GM12878 (cell line): ENCODE data around the gene EIF5B. TPM values are rescaled to one million over a fixed set of nuclear protein-coding genes. Genes with fewer than 3 reads are reported as not detected.
A peak's percentile ranks its signal among the peaks of the same experiment; 100 is the strongest.

Experiments used
- CUX1 ChIP-seq: IDR thresholded peaks from 2 replicates; pipeline ENCODE4 v1.6.1; 2012; ENCODE audit warnings: improper control_type of control experiment, low read depth, low read length; ENCODE audit not compliant: insufficient replicate concordance
- E2F8 ChIP-seq: fragments of 450-650 bp; IDR thresholded peaks from 2 replicates; pipeline ENCODE4 v1.6.1; 2018; ENCODE audit warnings: mild to moderate bottlenecking, low read depth, moderate library complexity; ENCODE audit not compliant: partially characterized antibody
- NR2C1 ChIP-seq: fragments of 450-650 bp; IDR thresholded peaks from 2 replicates; pipeline ENCODE4 v1.6.1; 2017; ENCODE audit warnings: antibody characterized with exemption, mild to moderate bottlenecking, moderate library complexity
- POU2F2 ChIP-seq: IDR thresholded peaks from 3 replicates; pipeline ENCODE4 v1.6.1; 2011; ENCODE audit warnings: low read depth, mild to moderate bottlenecking, low read length, borderline replicate concordance
- RAD51 ChIP-seq: fragments of 450-650 bp; IDR thresholded peaks from 2 replicates; pipeline ENCODE4 v1.6.1; 2016; ENCODE audit warnings: moderate library complexity, mild to moderate bottlenecking, inconsistent platforms
- SIX5 ChIP-seq: IDR thresholded peaks from 2 replicates; pipeline ENCODE4 v1.6.1; 2011; ENCODE audit warnings: mild to moderate bottlenecking, low read depth, low read length, moderate library complexity; ENCODE audit not compliant: severe bottlenecking
- STAT3 ChIP-seq: IDR thresholded peaks from 2 replicates; pipeline ENCODE4 v1.6.1; 2011; ENCODE audit warnings: low read depth, low read length, improper control_type of control experiment
- SUZ12 ChIP-seq: fragments of 200-600 bp; sonication (generic); IDR thresholded peaks from one replicate; pipeline ENCODE4 v1.6.1; 2018; ENCODE audit warnings: antibody characterized with exemption, mild to moderate bottlenecking; ENCODE audit not compliant: unreplicated experiment
- ZNF384 ChIP-seq: IDR thresholded peaks from 2 replicates; pipeline ENCODE4 v1.6.1; 2012; ENCODE audit warnings: low read depth, mild to moderate bottlenecking, low read length, improper control_type of control experiment, borderline replicate concordance
- polyA plus RNA-seq, 11 experiments: library from polyadenylated mRNA; depleted of rRNA in 4 of 11; unstranded in 6 of 11; stranded (reverse) in 5 of 11; fragments of >200 nt; fragmentation: Nextera tagmentation in 4 of 11; fragmentation: Illumina TruSeq in 1 of 11; extraction: Ambion mirVana in 4 of 11; extraction: Trizol in 1 of 11; gene quantifications; 1 replicate in 1 of 11; 2 replicates in 10 of 11; pipeline versions ENCODE4 v1.2.1 to v1.2.3, GENCODE V29; 2011 to 2016; ENCODE audit warnings: inconsistent platforms in 2 of 11, missing spikeins in 2 of 11, low read depth in 1 of 11
- total RNA-seq, 4 experiments: library from RNA; depleted of rRNA in 3 of 4; stranded (reverse); fragments of >200 nt in 3 of 4; fragmentation: Illumina TruSeq in 1 of 4; extraction: Trizol in 1 of 4; gene quantifications; 2 replicates each; pipeline versions ENCODE4 v1.2.1 to v1.2.3, GENCODE V29; 2013 to 2021
- TF ChIP-seq, protein P1 (sequence below): IDR thresholded peaks from 2 replicates; pipeline ENCODE4 v1.6.1; 2012; ENCODE audit warnings: mild to moderate bottlenecking, low read depth, low read length
- TF ChIP-seq, protein P2 (sequence below): fragments of 450-650 bp; conservative IDR thresholded peaks from 2 replicates; pipeline ENCODE4 v1.6.1; 2017; ENCODE audit warnings: mild to moderate bottlenecking, moderate library complexity
- TF ChIP-seq, protein P3 (sequence below): fragments of 450-650 bp; IDR thresholded peaks from 2 replicates; pipeline ENCODE4 v1.6.1; 2017; ENCODE audit warnings: borderline replicate concordance

Gene EIF5B
- total and polyA plus RNA-seq, 10 of the 15 experiments (the other 5 are each of a cell fraction or from before 2014, with no cell fraction given) = 21.7 to 119 (median 40.8) TPM

DNA sequence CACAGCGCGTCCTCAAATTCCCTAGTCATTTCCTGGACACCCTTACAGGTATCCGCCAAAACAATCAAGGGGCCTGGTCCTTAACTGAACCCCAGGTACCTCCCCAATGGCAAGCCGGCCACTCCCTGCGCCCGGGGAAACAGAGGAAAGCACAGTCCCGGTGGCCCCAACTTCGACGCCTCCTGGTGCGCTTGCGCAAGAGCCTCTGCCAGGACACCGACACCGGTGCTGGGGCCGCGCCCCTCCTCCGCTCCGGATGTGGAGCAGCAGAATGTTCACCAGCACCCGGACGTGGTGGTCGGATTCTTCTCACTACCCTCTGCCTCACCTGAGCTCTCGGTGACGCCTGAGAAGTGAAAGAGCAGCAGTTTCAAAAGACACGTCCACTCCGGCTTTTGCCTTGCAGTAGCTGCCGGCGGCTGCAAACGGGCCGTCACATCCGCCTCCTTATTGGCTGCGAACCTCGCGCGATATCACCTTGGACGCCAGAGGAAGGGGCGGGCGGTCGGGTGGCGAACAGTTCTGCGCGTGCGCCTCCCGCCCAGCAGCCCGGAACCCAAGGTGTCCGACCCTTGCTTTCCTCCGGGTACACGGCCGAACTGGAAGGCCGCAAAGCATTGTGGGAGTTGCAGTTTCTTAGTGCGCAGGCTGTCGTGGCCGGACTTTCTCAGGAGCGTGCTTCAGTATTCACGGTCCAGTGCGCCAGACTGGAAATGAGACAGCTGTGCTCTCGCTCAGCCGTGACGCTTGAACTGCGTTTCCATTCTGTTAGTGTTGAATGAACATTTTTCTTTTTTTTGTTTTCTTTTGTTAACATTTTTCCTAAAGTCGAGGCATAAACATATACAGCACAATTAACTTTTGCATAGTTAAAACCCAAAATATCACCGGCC, 1.0 kb upstream of the EIF5B start, which contains the start of gene TXNDC9 (continued):
- TF ChIP-seq, protein P1, sequence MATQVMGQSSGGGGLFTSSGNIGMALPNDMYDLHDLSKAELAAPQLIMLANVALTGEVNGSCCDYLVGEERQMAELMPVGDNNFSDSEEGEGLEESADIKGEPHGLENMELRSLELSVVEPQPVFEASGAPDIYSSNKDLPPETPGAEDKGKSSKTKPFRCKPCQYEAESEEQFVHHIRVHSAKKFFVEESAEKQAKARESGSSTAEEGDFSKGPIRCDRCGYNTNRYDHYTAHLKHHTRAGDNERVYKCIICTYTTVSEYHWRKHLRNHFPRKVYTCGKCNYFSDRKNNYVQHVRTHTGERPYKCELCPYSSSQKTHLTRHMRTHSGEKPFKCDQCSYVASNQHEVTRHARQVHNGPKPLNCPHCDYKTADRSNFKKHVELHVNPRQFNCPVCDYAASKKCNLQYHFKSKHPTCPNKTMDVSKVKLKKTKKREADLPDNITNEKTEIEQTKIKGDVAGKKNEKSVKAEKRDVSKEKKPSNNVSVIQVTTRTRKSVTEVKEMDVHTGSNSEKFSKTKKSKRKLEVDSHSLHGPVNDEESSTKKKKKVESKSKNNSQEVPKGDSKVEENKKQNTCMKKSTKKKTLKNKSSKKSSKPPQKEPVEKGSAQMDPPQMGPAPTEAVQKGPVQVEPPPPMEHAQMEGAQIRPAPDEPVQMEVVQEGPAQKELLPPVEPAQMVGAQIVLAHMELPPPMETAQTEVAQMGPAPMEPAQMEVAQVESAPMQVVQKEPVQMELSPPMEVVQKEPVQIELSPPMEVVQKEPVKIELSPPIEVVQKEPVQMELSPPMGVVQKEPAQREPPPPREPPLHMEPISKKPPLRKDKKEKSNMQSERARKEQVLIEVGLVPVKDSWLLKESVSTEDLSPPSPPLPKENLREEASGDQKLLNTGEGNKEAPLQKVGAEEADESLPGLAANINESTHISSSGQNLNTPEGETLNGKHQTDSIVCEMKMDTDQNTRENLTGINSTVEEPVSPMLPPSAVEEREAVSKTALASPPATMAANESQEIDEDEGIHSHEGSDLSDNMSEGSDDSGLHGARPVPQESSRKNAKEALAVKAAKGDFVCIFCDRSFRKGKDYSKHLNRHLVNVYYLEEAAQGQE = 0 out of 2 replicates have a peak, but pooled peaks have one; percentile 10
- TF ChIP-seq E2F8 = no peak
- TF ChIP-seq ZNF384 = no peak
- TF ChIP-seq, protein P2, sequence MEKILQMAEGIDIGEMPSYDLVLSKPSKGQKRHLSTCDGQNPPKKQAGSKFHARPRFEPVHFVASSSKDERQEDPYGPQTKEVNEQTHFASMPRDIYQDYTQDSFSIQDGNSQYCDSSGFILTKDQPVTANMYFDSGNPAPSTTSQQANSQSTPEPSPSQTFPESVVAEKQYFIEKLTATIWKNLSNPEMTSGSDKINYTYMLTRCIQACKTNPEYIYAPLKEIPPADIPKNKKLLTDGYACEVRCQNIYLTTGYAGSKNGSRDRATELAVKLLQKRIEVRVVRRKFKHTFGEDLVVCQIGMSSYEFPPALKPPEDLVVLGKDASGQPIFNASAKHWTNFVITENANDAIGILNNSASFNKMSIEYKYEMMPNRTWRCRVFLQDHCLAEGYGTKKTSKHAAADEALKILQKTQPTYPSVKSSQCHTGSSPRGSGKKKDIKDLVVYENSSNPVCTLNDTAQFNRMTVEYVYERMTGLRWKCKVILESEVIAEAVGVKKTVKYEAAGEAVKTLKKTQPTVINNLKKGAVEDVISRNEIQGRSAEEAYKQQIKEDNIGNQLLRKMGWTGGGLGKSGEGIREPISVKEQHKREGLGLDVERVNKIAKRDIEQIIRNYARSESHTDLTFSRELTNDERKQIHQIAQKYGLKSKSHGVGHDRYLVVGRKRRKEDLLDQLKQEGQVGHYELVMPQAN = peak; percentile 54
- peak; percentile 97 for TF ChIP-seq SIX5
- TF ChIP-seq CUX1 = no peak
- TF ChIP-seq SUZ12 = no peak
- TF ChIP-seq POU2F2 = peak; percentile 46; the same call in 1 of the 3 replicates
- TF ChIP-seq RAD51 = no peak
- no peak for TF ChIP-seq STAT3
- TF ChIP-seq NR2C1 = peak; percentile 81
- TF ChIP-seq, protein P3, sequence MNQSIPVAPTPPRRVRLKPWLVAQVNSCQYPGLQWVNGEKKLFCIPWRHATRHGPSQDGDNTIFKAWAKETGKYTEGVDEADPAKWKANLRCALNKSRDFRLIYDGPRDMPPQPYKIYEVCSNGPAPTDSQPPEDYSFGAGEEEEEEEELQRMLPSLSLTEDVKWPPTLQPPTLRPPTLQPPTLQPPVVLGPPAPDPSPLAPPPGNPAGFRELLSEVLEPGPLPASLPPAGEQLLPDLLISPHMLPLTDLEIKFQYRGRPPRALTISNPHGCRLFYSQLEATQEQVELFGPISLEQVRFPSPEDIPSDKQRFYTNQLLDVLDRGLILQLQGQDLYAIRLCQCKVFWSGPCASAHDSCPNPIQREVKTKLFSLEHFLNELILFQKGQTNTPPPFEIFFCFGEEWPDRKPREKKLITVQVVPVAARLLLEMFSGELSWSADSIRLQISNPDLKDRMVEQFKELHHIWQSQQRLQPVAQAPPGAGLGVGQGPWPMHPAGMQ = no peak
